ENCODE results near the gene RNU1-4. TPM values are rescaled to one million over a fixed set of nuclear protein-coding genes. Genes with fewer than 3 reads are reported as not detected.
A peak's percentile ranks its signal among the peaks of the same experiment; 100 is the strongest.
"Not testable (repeated sequence)": the region's sequence is repeated elsewhere in the genome, so short reads cannot be mapped to it uniquely, and the experiment has no call there.

The RNU1-4 gene
- polyA plus RNA-seq, 3 donors: not detected

DNA sequence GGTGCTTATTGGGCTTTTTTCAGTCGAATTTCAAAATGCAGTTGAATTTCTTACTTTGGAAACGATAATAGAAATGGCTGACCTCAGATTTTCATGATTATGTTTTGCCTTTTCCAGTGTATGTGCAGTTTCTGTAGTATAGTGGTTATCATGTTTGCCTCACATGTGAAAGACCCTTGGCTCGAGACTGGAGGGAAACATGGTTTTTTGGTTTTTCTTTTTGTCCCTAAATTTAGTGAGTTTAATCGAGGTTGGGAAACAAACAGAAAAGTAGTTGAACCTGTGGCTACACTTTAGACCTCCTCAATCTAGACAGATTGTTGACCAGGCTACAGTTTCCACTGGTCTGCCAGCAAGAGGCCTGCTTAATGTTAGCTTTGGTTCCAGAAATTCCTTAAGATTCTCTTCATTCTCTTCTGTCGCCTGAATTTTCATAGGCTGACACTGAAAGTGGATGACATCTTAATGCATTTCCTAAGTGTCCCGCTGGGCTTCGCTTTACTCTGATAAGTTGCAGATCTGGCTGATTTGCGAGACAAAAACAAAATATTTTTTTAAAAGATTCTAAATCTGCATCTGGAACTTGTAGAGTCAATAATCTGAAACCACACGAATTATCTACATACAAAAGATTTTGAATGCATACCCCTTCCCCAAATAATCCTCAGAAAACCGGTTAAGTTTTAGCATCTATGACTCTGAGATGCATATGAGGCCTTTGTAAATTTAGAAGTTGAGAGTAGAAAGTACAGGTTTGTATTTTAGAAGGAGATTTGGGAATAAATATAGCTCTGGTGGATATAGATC is 14.7 kb upstream of the RNU1-4 start:
- peak in 1 of 3 donors; percentile 32 for DNase-seq (ENCODE audit: low read depth in 3 of 3, low spot score in 2 of 3)

DNA sequence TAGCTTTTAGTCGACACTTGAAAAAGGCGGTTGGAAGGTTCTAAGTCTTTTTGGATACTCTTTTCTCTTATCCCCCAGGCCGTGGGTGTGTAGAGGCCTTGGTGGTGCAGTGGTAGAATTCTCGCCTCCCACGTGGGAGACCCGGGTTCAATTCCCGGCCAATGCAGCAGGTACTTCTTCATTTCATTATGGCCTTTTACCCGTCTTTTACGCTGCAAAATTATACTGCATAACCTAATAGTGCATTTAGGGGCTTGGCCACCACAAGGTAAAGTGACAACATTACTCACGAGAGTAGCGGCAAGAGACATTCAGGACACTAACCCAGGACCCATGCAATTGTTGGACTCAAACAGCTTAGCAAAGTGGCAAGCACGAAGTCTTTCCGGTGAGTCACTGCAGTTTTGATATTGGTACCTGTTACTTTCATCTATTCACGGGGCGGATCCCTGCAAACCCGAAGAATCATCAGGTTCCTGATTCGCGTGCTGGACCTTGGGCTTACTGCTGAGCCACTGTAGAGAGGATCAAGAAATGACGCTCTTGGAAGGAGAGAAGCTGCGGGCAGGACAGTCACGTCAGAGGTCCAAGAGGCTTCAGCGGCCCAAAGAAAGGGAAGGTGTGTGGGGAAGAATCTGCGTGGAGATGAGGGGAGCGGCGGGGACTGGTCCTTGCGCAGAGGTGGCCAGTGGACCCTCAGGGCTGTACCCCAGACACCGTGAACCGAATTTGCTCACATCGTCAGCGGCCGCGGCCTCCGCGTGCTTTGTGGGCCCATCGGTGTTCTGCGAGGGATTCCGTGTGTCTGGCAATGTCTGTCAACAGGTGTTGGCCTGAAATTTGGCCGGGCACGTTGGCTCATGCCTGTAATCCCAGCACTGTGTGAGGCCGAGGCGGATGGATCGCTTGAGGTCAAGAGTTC is 12.9 kb upstream of the RNU1-4 start:
- DNase-seq (ENCODE audit: low read depth in 3 of 3, low spot score in 2 of 3): no peak

DNA sequence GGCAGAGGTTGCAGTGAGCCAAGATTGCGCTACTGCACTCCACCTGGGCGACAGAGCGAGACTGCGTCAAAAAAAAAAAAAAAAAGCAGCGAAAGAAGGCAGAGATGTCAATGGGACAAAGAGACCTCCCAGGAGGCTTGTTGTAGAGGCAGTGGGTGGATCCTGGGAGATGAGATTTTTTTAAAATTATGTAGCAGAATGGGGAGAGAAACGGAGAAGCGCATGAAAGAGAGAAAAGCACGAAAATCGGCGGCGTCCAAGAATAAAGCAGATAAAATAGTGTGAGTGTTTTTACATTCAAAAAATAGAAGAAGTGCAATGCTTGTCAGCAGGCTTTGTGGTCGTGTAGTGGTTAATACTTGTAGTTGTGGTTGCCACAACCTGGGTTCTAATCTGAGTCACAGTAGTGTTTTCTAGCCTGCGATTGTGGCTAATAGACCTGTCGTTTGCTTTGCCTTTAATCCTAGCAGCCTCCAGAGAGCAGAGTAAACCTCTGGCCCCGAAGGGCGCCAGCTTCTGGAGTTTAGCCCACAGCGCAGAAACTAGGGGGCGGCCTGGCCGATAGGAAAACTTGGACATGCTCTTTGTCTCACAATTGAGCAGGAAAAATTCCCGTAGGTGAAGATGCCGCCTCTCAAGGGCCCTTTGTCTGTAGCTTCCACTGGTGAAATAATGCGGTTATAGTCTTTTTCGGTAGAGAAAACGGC is 11.9 kb upstream of the RNU1-4 start:
- DNase-seq (ENCODE audit: low read depth in 3 of 3, low spot score in 2 of 3): not testable (repeated sequence)

DNA sequence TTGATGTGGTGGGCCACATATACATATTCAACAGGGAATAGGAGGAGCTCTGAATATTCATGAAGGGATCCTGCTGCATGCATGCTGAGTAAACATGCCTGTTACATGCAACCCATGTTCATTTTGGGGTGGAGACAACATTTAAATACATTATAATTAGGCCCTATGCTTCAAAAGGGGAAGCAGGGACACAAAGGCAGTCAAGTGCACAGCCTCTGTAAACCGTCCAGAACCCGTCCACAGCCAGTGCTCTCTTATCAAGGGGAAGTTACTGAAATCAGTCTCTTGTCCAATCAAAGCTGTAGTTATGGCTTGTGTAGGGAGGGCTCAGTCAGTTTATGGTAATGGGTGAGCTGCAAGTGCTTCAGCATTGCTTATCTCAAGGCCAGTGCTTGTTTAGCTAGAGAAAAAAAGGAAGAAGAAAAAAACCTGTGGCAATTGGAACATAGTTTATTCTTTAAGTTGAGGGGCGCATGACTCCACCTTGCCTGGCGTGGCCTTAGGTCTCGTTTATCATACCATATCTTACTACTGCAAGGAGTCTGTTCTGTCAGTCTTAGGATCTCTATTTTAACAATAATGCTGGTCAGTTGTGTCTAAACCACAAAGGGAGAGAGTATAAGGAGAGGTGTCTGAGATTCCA is 7.9 kb upstream of the RNU1-4 start:
- not testable (repeated sequence) for DNase-seq (ENCODE audit: low read depth in 3 of 3, low spot score in 2 of 3)

DNA sequence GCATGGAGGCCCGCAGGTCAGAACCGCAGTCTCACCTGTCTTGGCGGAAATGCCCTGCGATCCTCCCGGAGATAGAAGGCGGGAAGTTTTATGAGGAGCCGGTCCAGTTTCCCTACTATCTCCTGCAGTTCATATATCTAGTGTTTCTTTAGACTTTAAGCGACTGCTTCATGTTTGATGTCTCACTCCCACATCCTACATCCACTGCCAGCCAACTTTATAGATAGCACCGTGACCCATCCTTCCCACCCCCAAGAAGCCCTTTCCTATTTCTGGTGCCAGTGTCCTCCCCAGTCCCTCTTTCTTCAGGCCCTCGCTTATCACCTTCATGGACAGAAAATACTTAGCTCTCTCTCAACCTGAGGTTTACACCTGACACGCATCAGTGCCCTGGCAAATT is 914 bp downstream of the RNU1-4 start:
- not testable (repeated sequence) for DNase-seq (ENCODE audit: low read depth in 3 of 3, low spot score in 2 of 3)

DNA sequence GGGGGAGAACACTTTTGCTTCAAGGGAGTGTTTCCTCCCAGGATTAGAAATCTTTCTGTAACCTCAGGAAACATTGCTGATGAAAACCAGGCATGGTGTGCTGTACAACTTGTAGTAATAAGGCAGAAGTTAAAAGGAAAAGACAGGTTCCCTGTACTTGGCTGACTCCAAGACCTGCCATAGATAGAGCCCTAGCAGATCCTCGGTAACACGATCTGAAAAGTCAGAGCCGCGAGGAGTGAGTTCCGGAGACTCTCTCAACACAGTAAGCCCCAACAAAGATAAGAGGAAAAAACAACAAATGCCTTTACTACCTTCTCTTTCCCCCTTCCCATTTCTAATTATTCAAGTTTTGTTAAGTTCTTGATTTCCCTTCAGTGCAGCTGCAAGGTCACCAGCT is 7.3 kb downstream of the RNU1-4 start:
- not testable (repeated sequence) for DNase-seq (ENCODE audit: low read depth in 3 of 3, low spot score in 2 of 3)

DNA sequence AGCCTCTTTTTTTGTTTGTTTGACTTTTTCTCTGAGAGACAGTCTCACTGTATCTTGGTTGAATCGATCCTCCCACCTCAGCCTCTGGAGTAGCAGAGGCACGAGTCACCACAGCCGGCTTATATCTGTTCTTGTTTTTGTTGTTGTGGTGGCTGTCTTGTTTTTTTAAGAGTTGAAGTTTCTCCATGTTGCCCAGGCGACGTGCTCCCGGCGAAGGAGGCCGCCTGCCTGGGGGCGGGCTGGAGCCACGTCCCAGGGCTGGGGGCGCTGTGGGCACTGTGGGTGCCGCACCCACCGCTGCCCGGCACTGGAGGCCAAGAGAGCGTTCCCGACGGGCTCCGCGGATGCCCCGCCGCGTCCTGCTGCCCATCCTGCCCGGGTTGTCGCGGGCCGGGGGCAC is 8.4 kb downstream of the RNU1-4 start:
- not testable (repeated sequence) for DNase-seq (ENCODE audit: low read depth in 3 of 3, low spot score in 2 of 3)

DNA sequence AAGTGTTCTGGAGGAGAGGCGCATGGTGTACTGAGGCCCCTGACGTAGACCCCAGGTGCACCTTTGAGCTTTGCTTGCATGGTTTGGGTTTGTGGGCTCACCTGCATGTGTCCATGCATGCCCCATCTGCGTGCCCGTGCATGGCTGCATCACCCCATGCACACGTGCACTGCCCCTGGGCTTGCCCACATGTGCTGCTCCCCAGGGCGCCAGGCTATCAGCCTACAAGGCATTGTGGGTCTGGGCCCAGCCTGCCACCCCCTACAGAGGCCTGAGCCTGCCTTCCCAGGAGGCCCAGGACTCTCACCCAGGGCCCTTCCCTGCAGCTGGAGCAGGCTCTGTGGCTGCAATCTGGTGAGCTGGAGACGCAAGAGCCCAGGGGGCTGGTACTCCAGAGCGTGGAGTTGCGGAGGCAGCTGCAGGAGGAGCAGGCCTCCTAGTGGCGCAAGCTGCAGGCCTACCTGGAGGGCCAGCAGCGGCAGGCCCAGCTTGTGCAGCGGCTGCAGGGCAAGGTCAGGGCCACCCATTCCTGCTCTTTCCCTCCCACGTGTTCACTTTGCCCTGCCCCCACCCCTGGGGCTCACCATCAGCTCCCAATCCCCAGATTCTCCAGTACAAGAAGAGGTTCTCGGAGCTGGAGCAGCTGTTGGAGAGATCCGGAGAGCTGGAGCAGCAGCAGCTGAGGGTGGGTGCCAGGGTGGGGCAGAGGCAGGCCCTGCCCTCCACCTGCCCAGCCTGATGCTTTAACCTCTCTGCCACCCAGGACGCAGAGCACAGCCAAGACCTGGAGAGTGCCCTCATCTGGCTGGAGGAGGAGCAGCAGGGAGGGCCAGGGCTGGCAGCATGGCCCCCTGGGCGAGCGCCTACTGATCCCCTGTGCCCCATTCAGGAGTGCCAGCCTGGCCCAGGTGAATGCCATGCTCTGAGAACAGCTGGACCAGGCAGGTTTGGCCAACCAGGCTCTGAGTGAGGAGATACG is 9.9 kb downstream of the RNU1-4 start:
- DNase-seq (ENCODE audit: low read depth in 3 of 3, low spot score in 2 of 3): not testable (repeated sequence)

DNA sequence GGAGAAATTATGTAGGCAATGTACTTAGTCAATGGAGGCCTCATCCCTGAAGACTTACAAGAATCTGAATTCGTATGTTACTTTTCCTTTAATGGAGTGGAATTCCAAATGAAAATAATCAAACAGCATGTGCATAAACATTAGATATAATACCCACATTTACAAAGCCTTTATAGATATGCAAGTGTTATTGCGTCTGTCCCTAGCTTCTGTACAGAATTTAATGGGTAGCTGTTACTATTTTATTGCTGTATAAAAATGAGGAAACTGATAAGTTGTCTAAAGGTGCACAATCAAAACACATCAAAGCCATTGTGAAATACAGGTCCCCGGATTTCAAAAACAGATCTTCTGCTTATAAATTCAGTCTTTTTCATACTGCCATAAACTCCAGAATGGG is 12.5 kb downstream of the RNU1-4 start:
- DNase-seq (ENCODE audit: low read depth in 3 of 3, low spot score in 2 of 3): not testable (repeated sequence)

DNA sequence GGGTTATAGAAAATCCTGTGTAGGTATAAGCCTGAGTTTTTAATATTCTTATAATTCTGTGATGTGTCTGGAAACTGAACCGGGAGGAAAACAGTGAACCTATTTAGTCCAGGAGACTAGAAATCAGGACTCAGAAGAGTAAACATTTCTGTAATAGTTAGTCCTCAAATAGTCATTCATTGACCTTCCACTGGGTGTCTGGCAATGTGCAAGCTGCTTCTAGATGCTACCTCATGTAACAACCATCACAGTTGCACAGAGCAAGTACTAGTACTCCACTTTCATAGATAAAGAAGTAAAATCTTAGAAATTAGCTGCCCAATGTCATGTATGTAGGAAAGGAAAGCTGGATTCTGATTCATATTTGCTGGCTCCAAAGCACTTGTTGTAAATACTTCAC is 15.1 kb downstream of the RNU1-4 start:
- DNase-seq (ENCODE audit: low read depth in 3 of 3, low spot score in 2 of 3): not testable (repeated sequence)

DNA sequence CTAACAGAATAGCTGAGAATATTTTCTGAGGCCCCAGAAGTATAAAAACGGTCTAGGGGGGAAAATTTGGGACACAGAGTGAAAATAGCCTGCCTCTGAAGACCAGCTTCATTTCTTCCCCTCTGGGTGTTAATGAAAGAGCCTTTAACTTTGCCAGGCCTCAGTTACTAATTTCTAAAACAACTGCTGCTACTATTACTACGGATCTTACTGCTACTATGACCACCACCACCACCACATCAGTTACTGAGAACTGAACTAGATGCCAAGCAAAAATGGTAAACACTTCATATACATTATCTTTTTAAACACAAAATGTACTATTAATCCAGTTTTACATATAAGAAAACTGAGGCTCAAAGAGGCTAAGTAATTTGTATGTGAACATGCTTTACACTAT is 15.6 kb downstream of the RNU1-4 start:
- not testable (repeated sequence) for DNase-seq (ENCODE audit: low read depth in 3 of 3, low spot score in 2 of 3)

DNA sequence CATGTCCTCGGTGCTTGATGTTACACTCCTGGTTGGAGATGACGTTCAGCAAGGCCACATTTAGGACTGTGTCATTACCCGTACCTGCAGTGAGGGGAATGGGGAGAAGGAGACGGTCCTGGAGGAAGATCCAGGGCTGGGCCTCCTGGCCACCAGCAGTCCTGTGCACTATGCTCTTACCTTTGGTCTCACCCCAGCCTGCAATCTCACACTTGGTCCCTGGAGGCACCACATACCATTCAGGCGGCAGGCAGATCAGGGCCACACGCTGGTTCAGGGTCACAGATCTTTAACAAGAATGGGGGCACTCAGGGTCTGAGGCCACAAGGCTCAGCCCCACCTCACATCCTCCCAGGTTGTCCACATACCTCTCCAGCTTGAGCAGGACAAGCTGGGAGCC is 17.3 kb downstream of the RNU1-4 start:
- DNase-seq (ENCODE audit: low read depth in 3 of 3, low spot score in 2 of 3): not testable (repeated sequence)

DNA sequence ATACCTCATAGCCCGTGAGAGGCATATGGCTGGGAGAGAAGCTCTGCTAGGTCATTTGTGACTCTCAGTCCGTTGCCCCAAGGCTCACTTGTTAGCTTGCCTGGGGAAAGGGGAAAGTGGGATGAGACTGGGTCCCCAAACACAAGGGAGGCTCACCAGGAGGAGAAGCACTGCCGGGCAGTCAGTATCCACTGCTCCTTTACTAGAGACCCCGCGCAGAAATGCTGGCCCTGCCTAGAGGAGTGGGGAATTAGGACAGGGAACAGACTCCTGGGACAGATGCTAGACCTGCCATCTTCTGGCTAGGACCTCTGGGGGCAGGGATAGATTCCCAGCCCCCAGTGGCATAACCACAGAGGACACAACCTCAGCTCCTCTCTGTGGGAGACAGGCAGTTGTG is 17.7 kb downstream of the RNU1-4 start:
- DNase-seq (ENCODE audit: low read depth in 3 of 3, low spot score in 2 of 3): not testable (repeated sequence)

DNA sequence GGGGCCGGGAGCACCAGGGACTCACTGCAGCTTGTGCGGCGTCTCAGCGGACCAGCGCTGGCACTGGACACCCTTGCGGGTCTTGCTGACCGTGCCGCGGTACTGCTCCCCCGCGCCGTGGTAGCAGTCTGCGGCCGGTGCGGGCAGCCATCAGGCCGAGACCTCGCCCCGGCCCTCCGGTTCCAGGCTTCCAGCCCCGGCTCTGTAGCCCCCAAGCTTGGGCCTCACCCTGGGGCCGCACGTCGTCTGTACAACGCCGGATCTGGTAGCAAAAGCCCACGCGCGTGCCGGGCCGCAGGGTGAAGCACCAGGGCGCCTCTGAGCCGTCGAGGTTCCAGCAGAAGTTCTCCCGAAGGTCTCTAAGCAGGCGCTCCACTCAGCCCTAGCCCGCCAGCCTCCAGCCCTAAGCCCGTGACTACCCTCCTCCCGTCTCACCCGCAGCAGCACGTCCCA is 18.8 kb downstream of the RNU1-4 start:
- not testable (repeated sequence) for DNase-seq (ENCODE audit: low read depth in 3 of 3, low spot score in 2 of 3)

DNA sequence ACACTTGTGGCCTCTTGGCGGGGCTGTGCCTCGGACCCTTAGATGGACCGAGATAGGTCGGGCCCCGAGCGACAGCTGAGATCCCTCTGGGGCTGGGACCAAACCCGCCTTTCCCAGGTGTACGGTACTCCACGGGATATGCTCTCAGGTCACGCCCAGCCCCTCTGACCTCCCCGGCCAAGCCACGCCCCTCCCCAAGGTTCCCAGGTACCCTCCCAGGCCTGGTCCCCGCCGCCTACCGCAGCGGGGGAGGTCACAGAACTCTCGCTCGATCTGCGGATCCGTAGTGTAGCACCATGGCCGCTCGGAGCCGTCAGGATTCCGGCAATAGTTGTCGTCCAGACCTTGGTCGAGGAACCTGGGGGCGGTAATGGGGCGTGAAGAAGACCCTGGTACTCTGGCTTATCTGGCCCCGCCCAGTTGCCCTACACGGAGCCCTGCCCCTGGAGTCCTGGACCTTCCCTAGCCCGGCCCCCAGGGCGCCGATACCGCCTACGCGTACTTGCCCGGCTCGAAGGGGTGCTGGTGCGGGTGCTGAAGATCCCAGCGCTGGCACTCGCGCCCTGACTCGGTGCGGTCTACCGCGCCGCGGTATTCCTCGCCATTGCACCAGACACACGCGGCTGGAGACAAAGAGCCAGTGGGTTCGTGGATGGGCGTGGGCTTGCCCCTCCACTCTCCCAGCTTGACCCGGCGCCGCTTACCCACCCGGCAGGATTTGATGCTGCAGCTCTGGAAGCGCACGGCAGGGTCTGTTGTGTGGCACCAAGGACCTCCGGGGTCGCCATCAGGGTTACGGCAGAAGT is 19.5 kb downstream of the RNU1-4 start:
- DNase-seq (ENCODE audit: low read depth in 3 of 3, low spot score in 2 of 3): not testable (repeated sequence)

DNA sequence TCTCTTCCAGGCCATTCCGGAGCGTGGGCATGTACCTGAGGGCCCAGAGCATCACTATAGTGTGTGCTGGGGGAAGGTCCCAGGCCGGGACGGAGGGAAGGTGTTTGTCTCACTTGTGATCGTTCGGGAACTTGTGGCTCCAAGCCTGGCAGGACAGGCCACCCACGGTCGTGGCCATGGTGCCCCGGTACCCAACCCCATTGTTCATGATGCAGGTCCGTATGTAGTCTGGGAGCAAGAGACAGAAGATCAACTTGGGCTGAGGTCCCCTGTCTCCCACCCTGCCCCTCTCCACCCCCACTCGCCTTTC is 20.1 kb downstream of the RNU1-4 start:
- DNase-seq (ENCODE audit: low read depth in 3 of 3, low spot score in 2 of 3): not testable (repeated sequence)

DNA sequence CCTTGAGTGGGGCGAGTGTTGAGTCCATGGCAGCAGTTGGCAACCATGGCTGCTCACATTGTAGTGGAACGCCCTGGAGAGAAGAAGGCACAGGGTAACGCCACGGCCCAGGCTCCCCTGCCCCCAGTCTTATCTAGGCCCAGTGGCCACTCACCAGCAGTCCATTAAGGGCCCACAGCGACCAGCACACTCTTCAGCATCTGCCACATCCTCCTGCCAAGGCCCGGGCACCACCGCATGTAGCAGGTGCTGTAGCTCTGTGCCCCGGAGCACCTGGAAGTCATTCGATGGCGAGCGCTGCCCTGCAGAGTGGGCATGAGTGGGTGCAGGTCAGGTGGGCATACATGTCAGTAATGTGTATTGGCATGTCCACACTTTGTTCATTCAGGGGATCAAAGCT is 20.5 kb downstream of the RNU1-4 start:
- DNase-seq (ENCODE audit: low read depth in 3 of 3, low spot score in 2 of 3): not testable (repeated sequence)

DNA sequence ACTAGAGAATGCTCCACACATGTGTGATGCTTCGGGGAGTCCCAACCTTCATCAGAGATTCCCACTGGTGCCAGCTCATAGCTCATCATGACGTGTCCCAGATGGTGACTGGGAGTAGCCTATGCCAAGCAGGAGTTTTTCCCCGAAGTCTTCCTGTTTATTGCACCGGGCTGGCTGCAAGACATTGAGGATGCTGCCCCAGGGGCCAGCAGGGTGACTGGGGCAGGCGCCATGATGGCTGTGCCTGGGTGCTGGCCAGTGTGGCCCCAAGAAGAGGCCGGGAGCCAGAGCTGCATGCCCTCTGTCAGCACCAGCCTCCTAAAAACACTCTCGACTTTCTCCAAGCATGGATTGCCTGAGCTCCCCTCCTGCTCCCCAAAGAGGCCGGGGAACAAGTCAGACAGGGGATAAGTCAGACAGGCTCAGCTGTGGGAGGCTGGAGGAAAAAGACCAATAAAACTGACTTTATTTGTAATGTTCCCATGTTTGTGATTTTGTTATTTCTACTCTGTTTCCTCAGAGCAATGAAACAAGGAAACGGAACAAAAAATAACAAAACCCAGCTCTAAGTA is 24.0 kb downstream of the RNU1-4 start:
- DNase-seq (ENCODE audit: low read depth in 3 of 3, low spot score in 2 of 3): peak in 1 of 3 donors; percentile 19
